HepG2 (cell line): Measurements from ENCODE around the gene FDPS. TPM values are rescaled to one million over a fixed set of nuclear protein-coding genes. Genes with fewer than 3 reads are reported as not detected.

ENCODE experiments used
- AHR ChIP-seq: IDR thresholded peaks from 2 replicates; pipeline ENCODE4 v1.6.1; 2018; ENCODE audit warnings: missing genetic modification reagents, missing compliant biosample characterization
- CAMTA2 ChIP-seq: sonication (generic); formaldehyde crosslinking; IDR thresholded peaks from 2 replicates; pipeline ENCODE4 v1.4.0; 2020; ENCODE audit warnings: mild to moderate bottlenecking, missing genetic modification reagents, borderline replicate concordance
- FOXA3 ChIP-seq: IDR thresholded peaks from 2 replicates; pipeline ENCODE4 v1.6.1; 2016; ENCODE audit warnings: missing genetic modification reagents, missing compliant biosample characterization
- FOXO1 ChIP-seq: sonication (generic); formaldehyde crosslinking; IDR thresholded peaks from 2 replicates; pipeline ENCODE4 v1.4.0; 2020; ENCODE audit warnings: missing genetic modification reagents
- GZF1 ChIP-seq: sonication (generic); formaldehyde crosslinking; IDR thresholded peaks from 2 replicates; pipeline ENCODE4 v1.5.1; 2020; ENCODE audit warnings: mild to moderate bottlenecking, missing genetic modification reagents
- MAFG ChIP-seq: sonication (generic); formaldehyde crosslinking; IDR thresholded peaks from 2 replicates; pipeline ENCODE4 v1.5.1; 2020; ENCODE audit warnings: mild to moderate bottlenecking, missing genetic modification reagents
- MEIS2 ChIP-seq: sonication (generic); formaldehyde crosslinking; IDR thresholded peaks from 2 replicates; pipeline ENCODE4 v1.9.0; 2021; ENCODE audit warnings: mild to moderate bottlenecking, missing genetic modification reagents
- SMAD3 ChIP-seq: sonication (generic); formaldehyde crosslinking; IDR thresholded peaks from 2 replicates; pipeline ENCODE4 v1.4.0; 2020; ENCODE audit warnings: missing genetic modification reagents
- YEATS4 ChIP-seq: sonication (generic); formaldehyde crosslinking; IDR thresholded peaks from 2 replicates; pipeline ENCODE4 v1.4.0; 2020; ENCODE audit warnings: missing genetic modification reagents, borderline replicate concordance
- ZBTB43 ChIP-seq: sonication (generic); formaldehyde crosslinking; conservative IDR thresholded peaks from 2 replicates; pipeline ENCODE4 v1.4.0; 2020; ENCODE audit warnings: missing genetic modification reagents
- ZNF180 ChIP-seq: sonication (generic); formaldehyde crosslinking; IDR thresholded peaks from 2 replicates; pipeline ENCODE4 v1.4.0; 2020; ENCODE audit warnings: low read depth, missing genetic modification reagents, borderline replicate concordance
- ZNF205 ChIP-seq: IDR thresholded peaks from 2 replicates; pipeline ENCODE4 v1.6.1; 2018; ENCODE audit warnings: missing biosample characterization, missing genetic modification reagents
- ZNF337 ChIP-seq: sonication (generic); formaldehyde crosslinking; IDR thresholded peaks from 2 replicates; pipeline ENCODE4 v1.5.1; 2020; ENCODE audit warnings: missing genetic modification reagents, low read depth, mild to moderate bottlenecking, borderline replicate concordance
- ZNF33B ChIP-seq: sonication (generic); formaldehyde crosslinking; IDR thresholded peaks from 2 replicates; pipeline ENCODE4 v1.5.1; 2020; ENCODE audit warnings: mild to moderate bottlenecking, missing genetic modification reagents
- ZNF550 ChIP-seq: sonication (generic); formaldehyde crosslinking; IDR thresholded peaks from 2 replicates; pipeline ENCODE4 v1.4.0; 2020; ENCODE audit warnings: mild to moderate bottlenecking, missing genetic modification reagents, borderline replicate concordance
- ZNF556 ChIP-seq: sonication (generic); formaldehyde crosslinking; IDR thresholded peaks from 2 replicates; pipeline ENCODE4 v1.4.0; 2020; ENCODE audit warnings: mild to moderate bottlenecking, missing genetic modification reagents, borderline replicate concordance
- ZNF597 ChIP-seq: sonication (generic); formaldehyde crosslinking; IDR thresholded peaks from 2 replicates; pipeline ENCODE4 v1.5.0; 2020; ENCODE audit warnings: missing genetic modification reagents
- polyA plus RNA-seq, 8 experiments: library from polyadenylated mRNA; depleted of rRNA in 3 of 8; stranded (reverse) in 7 of 8; unstranded in 1 of 8; fragments of >200 nt; fragmentation: Illumina TruSeq in 4 of 8; extraction: Trizol in 4 of 8; gene quantifications; 2 replicates each; pipeline versions ENCODE4 v1.2.1 to v1.2.3, GENCODE V29; 2011 to 2016; ENCODE audit warnings: low read depth in 4 of 8, missing spikeins in 1 of 8, mixed read lengths in 1 of 8; ENCODE audit not compliant: insufficient read depth in 1 of 8
- total RNA-seq, 5 experiments: library from RNA; depleted of rRNA; stranded (reverse); fragments of >200 nt; fragmentation: Illumina TruSeq; extraction: Trizol; gene quantifications; 2 replicates each; pipeline ENCODE4 v1.2.3, GENCODE V29; 2016; ENCODE audit warnings: low read depth in 1 of 5
- TF ChIP-seq, protein P1 (sequence below): IDR thresholded peaks from 2 replicates; pipeline ENCODE4 v1.6.1; 2016; ENCODE audit warnings: missing compliant biosample characterization, missing genetic modification reagents, borderline replicate concordance
- TF ChIP-seq, protein P2 (sequence below): sonication (generic); formaldehyde crosslinking; IDR thresholded peaks from 2 replicates; pipeline ENCODE4 v1.4.0; 2020; ENCODE audit warnings: mild to moderate bottlenecking, missing genetic modification reagents, borderline replicate concordance
- TF ChIP-seq, protein P3 (sequence below): sonication (generic); formaldehyde crosslinking; IDR thresholded peaks from 2 replicates; pipeline ENCODE4 v1.4.0; 2020; ENCODE audit warnings: missing genetic modification reagents

FDPS gene
- total and polyA plus RNA-seq, 2 of the 13 experiments (the other 11 are each of a cell fraction or from before 2014, with no cell fraction given) = 264 to 519 TPM

DNA sequence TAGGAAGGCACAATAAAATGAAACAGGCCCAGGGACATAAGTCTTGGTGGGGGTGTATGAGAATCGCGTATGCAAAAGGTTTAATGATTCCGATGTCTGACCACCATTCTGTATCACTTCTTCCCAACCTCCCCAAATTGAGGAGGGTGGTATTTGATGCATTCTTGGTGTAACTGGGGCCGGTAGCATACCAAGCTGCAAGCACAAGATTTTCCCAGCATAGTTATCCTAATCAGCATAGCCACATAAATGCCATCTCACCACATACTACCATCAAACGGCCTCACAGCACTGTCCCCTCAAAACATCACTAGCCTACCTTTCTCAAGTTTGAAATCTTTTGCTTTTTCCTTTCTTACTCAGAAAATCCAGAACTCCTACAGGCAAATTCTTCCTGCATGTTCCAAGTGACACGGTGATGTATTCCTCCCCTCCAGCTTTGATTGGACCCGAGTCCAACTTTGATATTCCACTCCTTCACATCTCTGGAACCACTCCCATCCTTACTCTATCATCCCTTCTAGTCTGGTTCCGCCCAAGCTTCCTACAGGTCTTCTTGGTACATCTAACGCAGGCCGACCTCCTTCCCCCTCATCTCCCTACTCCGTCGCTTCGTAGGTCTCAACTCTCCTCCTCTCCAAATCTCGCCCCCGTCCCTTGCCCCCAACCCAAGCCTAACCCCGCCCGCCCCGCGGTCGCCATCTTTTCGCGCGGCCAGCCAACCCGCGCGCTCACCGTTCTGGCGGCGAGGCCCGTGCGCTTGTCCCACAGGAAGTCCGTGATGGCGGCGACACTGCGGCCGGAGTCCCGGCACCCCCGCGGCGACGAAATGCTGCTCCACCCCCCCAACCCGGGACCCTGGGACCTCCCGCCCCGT, 36.0 kb upstream of the FDPS start (continued):
- TF ChIP-seq, protein P1, sequence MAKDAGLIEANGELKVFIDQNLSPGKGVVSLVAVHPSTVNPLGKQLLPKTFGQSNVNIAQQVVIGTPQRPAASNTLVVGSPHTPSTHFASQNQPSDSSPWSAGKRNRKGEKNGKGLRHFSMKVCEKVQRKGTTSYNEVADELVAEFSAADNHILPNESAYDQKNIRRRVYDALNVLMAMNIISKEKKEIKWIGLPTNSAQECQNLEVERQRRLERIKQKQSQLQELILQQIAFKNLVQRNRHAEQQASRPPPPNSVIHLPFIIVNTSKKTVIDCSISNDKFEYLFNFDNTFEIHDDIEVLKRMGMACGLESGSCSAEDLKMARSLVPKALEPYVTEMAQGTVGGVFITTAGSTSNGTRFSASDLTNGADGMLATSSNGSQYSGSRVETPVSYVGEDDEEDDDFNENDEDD = no peak
- TF ChIP-seq GZF1 (CRISPR knock-in tag) = no peak
- no peak for TF ChIP-seq ZNF550 (CRISPR knock-in tag)
- TF ChIP-seq ZNF337 (CRISPR knock-in tag) = no peak
- no peak for TF ChIP-seq AHR (CRISPR knock-in tag)
- TF ChIP-seq ZBTB43 (CRISPR knock-in tag) = no peak
- TF ChIP-seq, protein P2, sequence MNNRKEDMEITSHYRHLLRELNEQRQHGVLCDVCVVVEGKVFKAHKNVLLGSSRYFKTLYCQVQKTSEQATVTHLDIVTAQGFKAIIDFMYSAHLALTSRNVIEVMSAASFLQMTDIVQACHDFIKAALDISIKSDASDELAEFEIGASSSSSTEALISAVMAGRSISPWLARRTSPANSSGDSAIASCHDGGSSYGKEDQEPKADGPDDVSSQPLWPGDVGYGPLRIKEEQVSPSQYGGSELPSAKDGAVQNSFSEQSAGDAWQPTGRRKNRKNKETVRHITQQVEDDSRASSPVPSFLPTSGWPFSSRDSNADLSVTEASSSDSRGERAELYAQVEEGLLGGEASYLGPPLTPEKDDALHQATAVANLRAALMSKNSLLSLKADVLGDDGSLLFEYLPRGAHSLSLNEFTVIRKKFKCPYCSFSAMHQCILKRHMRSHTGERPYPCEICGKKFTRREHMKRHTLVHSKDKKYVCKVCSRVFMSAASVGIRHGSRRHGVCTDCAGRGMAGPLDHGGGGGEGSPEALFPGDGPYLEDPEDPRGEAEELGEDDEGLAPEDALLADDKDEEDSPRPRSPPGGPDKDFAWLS (CRISPR knock-in tag) = no peak
- TF ChIP-seq FOXO1 (CRISPR knock-in tag) = no peak
- TF ChIP-seq ZNF180 (CRISPR knock-in tag) = no peak
- no peak for TF ChIP-seq MEIS2
- TF ChIP-seq MAFG (CRISPR knock-in tag) = no peak
- no peak for TF ChIP-seq CAMTA2
- TF ChIP-seq, protein P3, sequence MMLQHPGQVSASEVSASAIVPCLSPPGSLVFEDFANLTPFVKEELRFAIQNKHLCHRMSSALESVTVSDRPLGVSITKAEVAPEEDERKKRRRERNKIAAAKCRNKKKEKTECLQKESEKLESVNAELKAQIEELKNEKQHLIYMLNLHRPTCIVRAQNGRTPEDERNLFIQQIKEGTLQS = no peak
- TF ChIP-seq YEATS4 = no peak
- no peak for TF ChIP-seq ZNF205 (CRISPR knock-in tag)
- TF ChIP-seq ZNF597 = no peak
- no peak for TF ChIP-seq FOXA3 (CRISPR knock-in tag)
- TF ChIP-seq SMAD3 = no peak
- no peak for TF ChIP-seq ZNF556 (CRISPR knock-in tag)
- no peak for TF ChIP-seq ZNF33B (CRISPR knock-in tag)
